ENCODE measurements around the gene AUTS2. TPM values are rescaled to one million over a fixed set of nuclear protein-coding genes. Genes with fewer than 3 reads are reported as not detected.

AUTS2 gene
- total RNA-seq, 2 experiments from 2014 or later: 15.2 to 16.3 TPM

GRCh38 chr7:69654381-69654780, 56.1 kb downstream of the AUTS2 start:
- DNase-seq (no peak), ATAC-seq (no peak)
- H3K27me3 Mint-ChIP-seq (ENCODE audit: low read depth): peaks cover 5% of the 10 kb centered on the region
- no peak overlapping the region for H3K4me3 Mint-ChIP-seq
- no peaks in the 10 kb centered on the region for H3K9me3 Mint-ChIP-seq (ENCODE audit: insufficient read depth)
- POLR2A ChIA-PET: no interaction called here
- no peak overlapping the region for H3K27ac Mint-ChIP-seq
- CTCF ChIA-PET: no interaction called here
- no peaks in the 10 kb centered on the region for H3K36me3 Mint-ChIP-seq (ENCODE audit: low read depth)
- H3K4me1 Mint-ChIP-seq (ENCODE audit: low read depth): no peaks in the 10 kb centered on the region

- H3K4me3 Mint-ChIP-seq: no peak overlapping the region
- ChIA-PET POLR2A (no interaction called here), CTCF (no interaction called here)
- peaks cover 5% of the 10 kb centered on the region for H3K27me3 Mint-ChIP-seq (ENCODE audit: low read depth)
- ATAC-seq (no peak), DNase-seq (no peak)
- H3K36me3 Mint-ChIP-seq (ENCODE audit: low read depth): no peaks in the 10 kb centered on the region
- no peaks in the 10 kb centered on the region for H3K4me1 Mint-ChIP-seq (ENCODE audit: low read depth)
- no peaks in the 10 kb centered on the region for H3K9me3 Mint-ChIP-seq (ENCODE audit: insufficient read depth)
- H3K27ac Mint-ChIP-seq: no peak overlapping the region
Measured at GRCh38 chr7:69654849-69655707, 56.8 kb downstream of the AUTS2 start.

GRCh38 chr7:69656077-69656476, 57.8 kb downstream of the AUTS2 start:
- POLR2A ChIA-PET: no interaction called here
- no peaks in the 10 kb centered on the region for H3K36me3 Mint-ChIP-seq (ENCODE audit: low read depth)
- H3K4me1 Mint-ChIP-seq (ENCODE audit: low read depth): no peaks in the 10 kb centered on the region
- H3K27me3 Mint-ChIP-seq (ENCODE audit: low read depth): peaks cover 9% of the 10 kb centered on the region
- H3K9me3 Mint-ChIP-seq (ENCODE audit: insufficient read depth): no peaks in the 10 kb centered on the region
- CTCF ChIA-PET: no interaction called here
- H3K27ac Mint-ChIP-seq: no peak overlapping the region
- no peak for ATAC-seq
- no peak for DNase-seq
- no peak overlapping the region for H3K4me3 Mint-ChIP-seq

GRCh38 chr7:69656890-69657289, 58.6 kb downstream of the AUTS2 start:
- H3K27ac Mint-ChIP-seq: no peak overlapping the region
- ChIA-PET POLR2A (no interaction called here), CTCF (no interaction called here)
- ATAC-seq (no peak), DNase-seq (no peak)
- H3K9me3 Mint-ChIP-seq (ENCODE audit: insufficient read depth): no peaks in the 10 kb centered on the region
- no peaks in the 10 kb centered on the region for H3K36me3 Mint-ChIP-seq (ENCODE audit: low read depth)
- no peaks in the 10 kb centered on the region for H3K4me1 Mint-ChIP-seq (ENCODE audit: low read depth)
- H3K27me3 Mint-ChIP-seq (ENCODE audit: low read depth): peaks cover 9% of the 10 kb centered on the region
- H3K4me3 Mint-ChIP-seq: no peak overlapping the region

- ChIA-PET POLR2A (no interaction called here), CTCF (no interaction called here)
- DNase-seq (no peak), ATAC-seq (no peak)
- Mint-ChIP-seq H3K27me3 (ENCODE audit: low read depth) (peaks cover 9% of the 10 kb centered on the region), H3K4me3 (no peak overlapping the region), H3K27ac (no peak overlapping the region), H3K9me3 (ENCODE audit: insufficient read depth) (no peaks in the 10 kb centered on the region), H3K4me1 (ENCODE audit: low read depth) (no peaks in the 10 kb centered on the region), H3K36me3 (ENCODE audit: low read depth) (no peaks in the 10 kb centered on the region)
Measured at GRCh38 chr7:69657331-69657730, 59.1 kb downstream of the AUTS2 start.

- Mint-ChIP-seq H3K27ac (no peak overlapping the region), H3K4me1 (ENCODE audit: low read depth) (no peaks in the 10 kb centered on the region), H3K4me3 (no peak overlapping the region), H3K27me3 (ENCODE audit: low read depth) (peaks cover 9% of the 10 kb centered on the region), H3K36me3 (ENCODE audit: low read depth) (no peaks in the 10 kb centered on the region), H3K9me3 (ENCODE audit: insufficient read depth) (no peaks in the 10 kb centered on the region)
- ATAC-seq (no peak), DNase-seq (no peak)
- CTCF ChIA-PET: no interaction called here
- POLR2A ChIA-PET: no interaction called here
Measured at GRCh38 chr7:69657985-69658384, 59.7 kb downstream of the AUTS2 start.

GRCh38 chr7:69659983-69660382, 61.7 kb downstream of the AUTS2 start:
- Mint-ChIP-seq H3K36me3 (ENCODE audit: low read depth) (no peaks in the 10 kb centered on the region), H3K27ac (no peak overlapping the region), H3K4me3 (no peak overlapping the region), H3K27me3 (ENCODE audit: low read depth) (peaks cover 14% of the 10 kb centered on the region), H3K4me1 (ENCODE audit: low read depth) (no peaks in the 10 kb centered on the region), H3K9me3 (ENCODE audit: insufficient read depth) (no peaks in the 10 kb centered on the region)
- ATAC-seq (no peak), DNase-seq (no peak)
- ChIA-PET POLR2A (no interaction called here), CTCF (no interaction called here)

- ATAC-seq: no peak
- Mint-ChIP-seq H3K4me1 (ENCODE audit: low read depth) (no peaks in the 10 kb centered on the region), H3K36me3 (ENCODE audit: low read depth) (no peaks in the 10 kb centered on the region), H3K9me3 (ENCODE audit: insufficient read depth) (no peaks in the 10 kb centered on the region), H3K4me3 (no peak overlapping the region), H3K27me3 (ENCODE audit: low read depth) (peaks cover 14% of the 10 kb centered on the region), H3K27ac (no peak overlapping the region)
- POLR2A ChIA-PET: no interaction called here
- CTCF ChIA-PET: no interaction called here
- no peak for DNase-seq
Measured at GRCh38 chr7:69661342-69661741, 63.1 kb downstream of the AUTS2 start.

GRCh38 chr7:69663911-69664832, 65.9 kb downstream of the AUTS2 start:
- Mint-ChIP-seq H3K36me3 (ENCODE audit: low read depth) (no peaks in the 10 kb centered on the region), H3K9me3 (ENCODE audit: insufficient read depth) (no peaks in the 10 kb centered on the region), H3K27me3 (ENCODE audit: low read depth) (peaks cover 12% of the 10 kb centered on the region), H3K4me1 (ENCODE audit: low read depth) (no peaks in the 10 kb centered on the region), H3K27ac (no peak overlapping the region), H3K4me3 (no peak overlapping the region)
- CTCF ChIA-PET: no interaction called here
- no peak for DNase-seq
- POLR2A ChIA-PET: no interaction called here
- no peak for ATAC-seq

- no peak overlapping the region for H3K4me3 Mint-ChIP-seq
- DNase-seq (no peak), ATAC-seq (no peak)
- no peaks in the 10 kb centered on the region for H3K36me3 Mint-ChIP-seq (ENCODE audit: low read depth)
- no peaks in the 10 kb centered on the region for H3K9me3 Mint-ChIP-seq (ENCODE audit: insufficient read depth)
- H3K27ac Mint-ChIP-seq: no peak overlapping the region
- peaks cover 9% of the 10 kb centered on the region for H3K27me3 Mint-ChIP-seq (ENCODE audit: low read depth)
- ChIA-PET POLR2A (no interaction called here), CTCF (no interaction called here)
- no peaks in the 10 kb centered on the region for H3K4me1 Mint-ChIP-seq (ENCODE audit: low read depth)
Measured at GRCh38 chr7:69665369-69665768, 67.1 kb downstream of the AUTS2 start.

GRCh38 chr7:69668339-69668870, 70.1 kb downstream of the AUTS2 start:
- no peaks in the 10 kb centered on the region for H3K9me3 Mint-ChIP-seq (ENCODE audit: insufficient read depth)
- H3K4me1 Mint-ChIP-seq (ENCODE audit: low read depth): no peaks in the 10 kb centered on the region
- peaks cover 15% of the 10 kb centered on the region for H3K27me3 Mint-ChIP-seq (ENCODE audit: low read depth)
- no peak for ATAC-seq
- H3K27ac Mint-ChIP-seq: no peak overlapping the region
- ChIA-PET CTCF (no interaction called here), POLR2A (no interaction called here)
- no peak for DNase-seq
- no peaks in the 10 kb centered on the region for H3K36me3 Mint-ChIP-seq (ENCODE audit: low read depth)
- H3K4me3 Mint-ChIP-seq: no peak overlapping the region

- DNase-seq (no peak), ATAC-seq (no peak)
- no peaks in the 10 kb centered on the region for H3K36me3 Mint-ChIP-seq (ENCODE audit: low read depth)
- POLR2A ChIA-PET: no interaction called here
- no peaks in the 10 kb centered on the region for H3K9me3 Mint-ChIP-seq (ENCODE audit: insufficient read depth)
- H3K27me3 Mint-ChIP-seq (ENCODE audit: low read depth): peaks cover 10% of the 10 kb centered on the region
- H3K27ac Mint-ChIP-seq: no peak overlapping the region
- H3K4me1 Mint-ChIP-seq (ENCODE audit: low read depth): peaks cover 5% of the 10 kb centered on the region
- H3K4me3 Mint-ChIP-seq: no peak overlapping the region
- CTCF ChIA-PET: no interaction called here
Measured at GRCh38 chr7:69670701-69671100, 72.4 kb downstream of the AUTS2 start.

Data from activated CD8-positive, alpha-beta T cell treated with anti-CD3 and anti-CD28 coated beads, Interleukin-2, amount 10 ng/mL, durations not matched to agents 7 days and 5 days (primary cell).